HG02759 (cell line): Measurements from ENCODE around the gene CCDC141.

Source experiments
- ATAC-seq: cut with Tn5 transposase; IDR thresholded peaks from one replicate; pipeline ENCODE4 v1.9.1; 2021; ENCODE audit warnings: mild to moderate bottlenecking, moderate library complexity; ENCODE audit not compliant: unreplicated experiment

The CCDC141 gene

DNA sequence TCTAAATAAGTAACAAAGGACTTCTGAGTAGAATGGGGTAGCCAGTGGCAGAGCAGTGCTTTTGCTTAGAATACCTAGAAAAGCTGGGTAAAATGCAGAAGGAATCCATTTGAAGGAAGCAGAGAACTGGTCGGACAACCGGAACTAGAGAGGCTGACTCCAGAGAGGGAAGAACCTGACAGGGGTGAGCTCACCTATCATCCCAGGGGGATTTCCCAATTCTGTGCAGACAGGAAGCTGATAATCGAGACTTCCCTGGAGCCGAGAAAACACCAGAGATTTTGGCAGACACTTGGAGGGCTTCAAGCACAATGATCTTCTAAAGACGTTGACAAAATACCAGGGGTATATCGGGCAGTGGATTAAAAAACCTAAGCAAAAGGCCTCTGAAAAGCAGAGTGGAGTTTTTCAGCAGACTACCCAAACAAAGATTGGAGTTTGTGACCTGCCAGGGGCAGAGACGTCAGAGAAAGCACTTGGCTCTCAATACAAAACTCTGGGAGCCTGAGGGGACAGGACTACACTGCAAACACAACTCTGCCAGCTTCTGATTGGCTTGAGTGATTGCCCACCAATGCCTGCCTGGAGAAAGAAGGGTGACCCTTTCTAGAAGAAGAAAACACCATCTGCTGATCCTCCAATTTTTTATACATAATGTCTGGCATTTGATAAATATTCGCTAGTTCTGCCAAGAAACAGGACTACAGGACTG, 175.3 kb downstream of the CCDC141 start:
- no peak for ATAC-seq

DNA sequence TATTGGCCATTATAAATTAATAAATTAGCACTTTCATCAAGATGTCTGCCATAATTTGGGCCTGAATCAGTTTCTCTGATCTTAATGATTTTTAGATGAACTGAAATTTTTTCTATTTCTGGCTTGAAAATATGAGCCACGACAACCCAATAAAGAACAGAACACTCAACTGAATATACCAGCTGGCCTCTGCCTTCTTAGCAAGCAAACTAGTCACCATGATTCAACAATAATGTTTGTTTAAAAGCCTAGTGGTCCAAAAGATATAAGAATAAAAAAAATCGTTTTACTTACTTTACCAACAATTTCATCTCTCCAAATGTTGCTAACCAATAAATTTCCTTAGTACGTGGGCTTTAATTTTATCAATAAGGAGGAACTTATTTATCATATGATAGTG, 176.0 kb downstream of the CCDC141 start:
- ATAC-seq: no peak

DNA sequence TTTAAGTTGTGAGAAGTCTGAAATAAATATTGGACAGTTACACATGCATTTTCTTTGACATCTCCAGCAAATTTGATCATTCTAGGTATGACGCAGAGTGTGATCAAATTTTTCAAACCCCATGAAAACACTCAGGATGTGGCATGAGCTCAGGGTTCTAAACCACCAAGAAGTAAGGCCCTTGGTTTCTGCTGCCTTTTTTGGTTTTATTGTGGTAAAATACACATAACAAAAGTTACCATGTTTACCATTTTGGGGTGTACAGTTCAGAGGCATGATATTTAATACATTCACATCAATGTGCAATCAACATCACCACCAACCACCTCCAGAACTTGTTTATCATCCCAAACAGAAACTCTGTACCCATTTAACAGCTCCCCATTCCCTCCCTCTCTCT, 178.4 kb downstream of the CCDC141 start:
- ATAC-seq: no peak

DNA sequence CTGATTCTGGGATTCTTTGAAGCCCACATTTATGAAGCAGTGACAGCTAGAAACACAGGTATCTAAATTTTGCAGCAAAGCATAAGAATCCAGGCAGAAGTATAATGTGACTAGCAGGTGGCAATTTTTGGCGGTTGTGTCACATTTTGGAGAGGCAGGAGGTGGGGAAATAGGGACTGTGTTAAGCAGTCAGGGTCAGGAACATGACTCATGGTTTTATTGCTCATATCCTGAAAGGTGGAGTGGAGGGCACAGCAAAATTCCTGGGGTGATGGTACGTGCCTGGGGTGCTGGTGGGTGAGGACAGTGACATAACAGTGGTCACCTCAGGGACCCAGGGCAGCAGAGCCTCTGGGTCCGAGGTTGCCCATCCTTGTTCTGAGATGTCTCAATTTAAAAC, 179.2 kb downstream of the CCDC141 start:
- ATAC-seq: no peak

DNA sequence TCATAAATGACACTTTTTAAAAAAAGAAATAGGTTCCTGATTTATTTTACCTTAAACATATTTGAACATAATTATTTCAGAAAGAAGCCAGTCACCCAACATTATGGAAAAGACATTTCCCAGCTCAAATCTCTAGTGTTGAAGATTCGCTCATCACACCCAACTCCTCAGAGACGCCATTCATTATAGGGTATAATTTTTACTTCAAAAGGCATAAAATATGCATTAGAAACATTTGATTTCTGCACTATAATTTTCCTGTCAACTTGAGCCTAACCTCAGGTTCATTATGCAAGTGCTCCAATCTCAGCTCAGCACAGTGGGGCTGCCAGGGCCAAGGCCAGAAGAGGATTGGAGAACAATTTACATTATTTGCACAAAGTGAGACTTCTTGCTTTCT, 183.9 kb downstream of the CCDC141 start:
- ATAC-seq: no peak

DNA sequence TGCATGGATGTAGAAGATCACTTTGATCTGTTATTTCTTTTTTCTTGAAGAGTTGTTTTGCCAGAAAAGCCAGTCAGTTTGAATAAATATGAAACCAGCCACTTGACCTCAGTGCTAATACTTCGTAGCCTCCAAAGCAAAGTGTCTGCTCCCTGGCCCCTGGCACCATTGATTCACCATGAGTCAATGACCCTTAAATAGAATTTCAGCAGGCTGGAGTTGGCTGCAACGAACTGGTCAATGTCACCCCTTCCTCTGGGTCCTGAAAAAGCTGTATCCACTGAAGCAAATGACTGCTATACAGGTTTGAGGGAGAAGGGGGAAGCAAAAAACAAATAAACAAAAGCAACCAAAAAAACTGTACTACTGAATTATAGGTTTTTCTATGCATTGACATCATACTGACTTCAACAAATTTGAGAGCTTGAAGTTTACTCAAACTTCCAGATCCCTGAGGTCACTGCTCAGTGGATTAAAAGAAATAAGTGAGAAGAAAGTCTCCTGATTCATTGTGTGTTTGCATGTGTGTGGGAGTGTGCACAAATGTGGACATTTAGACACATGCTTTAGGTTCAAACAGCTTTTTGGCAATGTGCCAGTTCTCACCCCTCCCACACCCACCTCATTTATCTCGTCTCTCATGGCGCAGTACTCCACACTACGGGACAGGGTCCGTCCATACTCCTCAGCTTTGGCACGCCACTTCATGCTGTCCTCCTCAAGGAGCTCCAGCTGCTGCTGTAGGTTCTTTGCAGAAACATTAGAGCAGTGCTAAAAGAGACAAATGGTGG, 184.6 kb downstream of the CCDC141 start:
- no peak for ATAC-seq

DNA sequence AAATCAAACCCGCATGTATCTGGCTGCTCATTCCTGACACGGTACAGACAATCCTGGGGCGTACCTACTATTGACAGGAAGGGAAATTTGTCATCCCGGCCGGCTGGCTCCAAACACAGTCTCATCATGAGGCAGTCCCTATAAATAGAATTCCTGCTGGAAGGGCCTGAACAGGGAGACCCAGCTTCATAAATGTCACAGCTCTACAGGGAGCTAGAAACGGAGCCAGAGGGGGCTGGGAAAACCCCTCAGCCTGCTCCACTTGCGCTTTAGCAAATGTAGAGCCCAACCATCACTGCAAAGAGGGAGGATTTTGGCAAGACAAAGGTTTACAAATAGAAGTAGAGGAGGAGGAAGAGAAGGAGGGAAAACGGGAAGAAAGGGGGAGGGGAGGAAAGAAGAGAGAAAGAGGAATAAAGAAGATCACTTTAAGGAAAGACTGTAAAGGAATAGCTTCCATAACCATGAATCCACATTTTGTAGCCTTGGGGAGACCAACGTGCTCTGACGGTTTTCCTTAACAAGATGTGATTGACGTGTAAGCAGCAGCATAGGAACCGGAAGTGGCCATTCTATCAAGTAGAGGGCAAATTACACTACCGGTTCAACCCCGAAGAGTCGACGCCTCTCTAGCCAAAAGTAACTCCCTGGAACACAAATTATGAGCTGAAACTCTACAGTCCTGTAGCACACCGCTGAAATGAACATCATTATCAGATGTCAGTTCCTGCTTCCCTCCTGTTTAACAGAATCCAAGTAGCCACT, 185.9 kb downstream of the CCDC141 start:
- no peak for ATAC-seq

DNA sequence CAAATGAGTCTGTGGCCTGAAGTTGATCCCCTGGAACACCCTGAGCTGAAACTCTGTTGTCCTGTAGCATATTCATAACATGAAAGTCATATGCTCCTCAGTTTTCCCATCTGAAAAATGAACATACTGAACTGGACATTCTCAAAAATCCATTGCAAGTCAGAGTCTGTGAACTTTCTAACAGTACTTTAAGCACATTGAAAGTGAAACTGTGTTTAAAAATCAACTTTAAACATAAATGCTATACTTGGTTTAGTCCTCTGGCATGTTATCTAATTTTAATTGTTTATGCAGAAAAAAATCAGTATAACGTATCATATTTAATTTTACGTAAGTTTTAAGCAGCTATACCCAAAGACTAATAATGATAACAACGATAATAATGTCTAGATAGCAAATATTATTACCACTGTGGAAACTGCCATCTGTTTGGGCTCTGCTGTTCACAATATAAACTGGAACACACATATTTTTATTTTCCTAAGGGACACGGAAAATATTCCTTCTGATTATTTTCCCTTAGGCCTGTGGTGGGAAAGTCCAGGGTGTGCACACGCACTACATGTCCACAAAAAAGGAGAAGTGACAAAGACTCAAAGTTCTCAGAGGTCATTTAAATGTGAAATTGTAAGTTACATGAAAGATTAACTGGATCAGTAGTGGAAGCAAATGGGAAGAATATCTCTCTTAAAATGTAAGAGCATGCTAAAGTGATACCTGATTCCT, 186.6 kb downstream of the CCDC141 start:
- ATAC-seq: no peak

DNA sequence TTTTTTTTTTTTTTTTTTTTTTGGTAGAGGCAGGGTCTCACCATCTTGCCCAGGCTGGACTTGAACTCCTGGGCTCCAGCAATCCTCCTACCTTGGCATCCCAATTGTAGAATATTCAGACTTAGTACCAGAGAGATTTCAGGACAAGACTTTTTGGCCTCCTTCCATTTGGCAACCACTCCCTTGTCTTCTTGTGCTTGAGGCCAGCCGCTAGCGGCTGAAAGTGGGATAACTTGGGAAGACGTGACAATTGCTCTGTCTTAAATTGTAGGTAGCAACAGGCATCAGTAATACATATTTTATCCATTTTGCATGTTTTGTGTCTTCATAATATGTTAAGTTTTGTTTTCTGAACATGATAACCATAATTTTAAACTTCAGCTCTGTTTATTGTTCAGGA, 189.4 kb downstream of the CCDC141 start:
- no peak for ATAC-seq

DNA sequence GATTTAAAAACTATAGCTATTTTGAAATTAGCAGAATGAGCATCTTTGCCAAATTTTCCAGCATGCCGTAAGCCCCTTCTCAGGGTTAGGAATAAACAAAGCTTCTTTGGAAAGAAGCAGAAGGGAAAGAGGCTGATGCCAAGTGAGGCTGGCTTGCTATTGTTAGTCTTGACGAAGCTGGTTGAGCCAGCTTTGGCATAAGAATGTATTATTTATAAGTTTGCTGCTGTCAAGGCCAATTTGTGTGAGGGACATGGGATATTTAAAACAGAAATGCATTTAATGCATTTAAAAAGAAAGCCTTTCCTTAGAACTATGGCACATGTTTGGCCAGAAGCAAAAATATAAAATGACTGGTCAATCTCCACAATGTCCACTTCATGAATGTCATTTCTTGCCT, 190.2 kb downstream of the CCDC141 start:
- no peak for ATAC-seq

DNA sequence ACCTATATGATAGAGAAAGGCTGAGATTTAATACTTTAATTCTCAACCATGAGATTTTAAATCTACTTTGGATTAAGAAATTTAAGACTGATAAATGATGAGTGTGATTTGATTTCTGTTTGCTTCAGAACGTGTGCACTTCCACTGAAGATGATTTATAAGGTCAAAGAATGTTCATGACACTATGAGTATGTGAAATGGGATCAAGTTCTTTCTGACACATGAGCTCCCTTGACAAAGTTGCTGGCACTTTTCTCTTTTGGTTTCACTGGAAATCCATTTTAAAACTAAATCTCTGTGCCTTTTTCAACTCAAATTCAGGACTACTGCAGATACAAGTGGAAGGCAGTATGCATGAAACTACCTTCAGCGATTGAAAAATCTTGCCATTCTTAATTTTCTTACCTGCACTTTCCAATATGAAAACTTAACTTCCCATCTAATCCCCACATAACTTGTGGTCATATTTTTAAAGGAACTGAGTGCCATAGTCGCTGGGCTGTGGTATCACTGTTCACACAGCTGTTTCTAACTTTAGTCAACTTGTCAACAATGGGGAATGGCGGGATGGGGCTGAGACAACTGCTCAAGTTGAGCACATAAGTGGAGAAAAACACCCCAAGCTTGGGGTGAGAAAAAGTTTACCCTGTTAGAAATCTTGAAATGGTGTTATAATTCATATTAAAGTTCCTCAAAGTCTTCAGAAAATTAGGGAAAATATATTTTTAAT, 190.9 kb downstream of the CCDC141 start:
- no peak for ATAC-seq

DNA sequence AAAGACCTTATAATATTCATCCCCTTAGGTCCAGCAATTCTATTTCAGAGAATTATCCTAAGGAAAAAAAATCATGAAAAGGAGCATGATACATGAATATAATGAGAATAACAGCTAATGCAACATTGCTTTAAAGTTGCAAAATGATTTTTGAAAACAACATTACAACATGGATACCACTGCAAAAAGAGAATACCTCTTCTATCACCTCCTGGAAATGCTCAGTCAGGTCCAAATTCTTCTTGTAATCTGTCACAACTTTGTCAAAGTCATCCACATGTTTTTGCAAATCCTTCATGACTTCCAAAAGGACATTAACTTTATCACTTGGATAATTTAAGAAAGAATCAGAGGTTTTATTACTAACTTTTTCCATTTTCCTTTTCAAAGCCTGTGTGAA, 194.8 kb downstream of the CCDC141 start:
- ATAC-seq: no peak

DNA sequence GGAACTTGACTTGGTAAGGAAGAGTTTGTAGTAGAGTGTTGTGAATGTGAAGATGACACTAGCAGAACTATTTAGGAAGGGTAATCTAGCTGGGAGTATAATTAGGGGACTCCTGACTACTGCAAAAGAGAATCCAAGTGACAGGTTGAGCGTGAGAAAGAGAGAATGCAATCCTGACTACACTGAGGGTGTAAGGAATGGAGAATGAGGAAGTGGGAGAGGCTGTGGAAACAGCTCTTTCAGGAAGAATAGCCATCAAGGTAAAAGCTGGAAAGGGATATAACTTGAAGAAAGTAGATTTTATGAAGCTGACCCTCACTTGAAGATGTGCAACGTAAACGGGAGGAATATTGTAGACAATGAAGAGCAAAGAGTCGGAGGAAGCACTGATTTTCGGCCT, 201.6 kb downstream of the CCDC141 start:
- no peak for ATAC-seq

DNA sequence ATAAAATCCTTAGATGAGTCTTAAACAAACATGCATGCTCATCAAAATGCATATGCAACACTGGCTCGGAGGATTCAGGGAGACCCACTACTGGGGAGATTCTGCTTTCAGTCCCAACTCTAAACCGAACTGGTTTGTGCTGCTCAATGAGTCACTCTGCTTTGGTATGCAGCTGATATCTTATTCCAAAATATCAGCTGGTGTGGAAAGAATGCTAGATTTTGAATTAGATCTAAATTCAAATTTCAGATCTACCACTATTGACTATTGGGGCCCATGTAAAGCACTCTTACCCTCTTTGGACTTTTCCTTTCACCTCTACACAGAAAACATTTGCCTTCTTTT, 203.5 kb downstream of the CCDC141 start:
- ATAC-seq: no peak

DNA sequence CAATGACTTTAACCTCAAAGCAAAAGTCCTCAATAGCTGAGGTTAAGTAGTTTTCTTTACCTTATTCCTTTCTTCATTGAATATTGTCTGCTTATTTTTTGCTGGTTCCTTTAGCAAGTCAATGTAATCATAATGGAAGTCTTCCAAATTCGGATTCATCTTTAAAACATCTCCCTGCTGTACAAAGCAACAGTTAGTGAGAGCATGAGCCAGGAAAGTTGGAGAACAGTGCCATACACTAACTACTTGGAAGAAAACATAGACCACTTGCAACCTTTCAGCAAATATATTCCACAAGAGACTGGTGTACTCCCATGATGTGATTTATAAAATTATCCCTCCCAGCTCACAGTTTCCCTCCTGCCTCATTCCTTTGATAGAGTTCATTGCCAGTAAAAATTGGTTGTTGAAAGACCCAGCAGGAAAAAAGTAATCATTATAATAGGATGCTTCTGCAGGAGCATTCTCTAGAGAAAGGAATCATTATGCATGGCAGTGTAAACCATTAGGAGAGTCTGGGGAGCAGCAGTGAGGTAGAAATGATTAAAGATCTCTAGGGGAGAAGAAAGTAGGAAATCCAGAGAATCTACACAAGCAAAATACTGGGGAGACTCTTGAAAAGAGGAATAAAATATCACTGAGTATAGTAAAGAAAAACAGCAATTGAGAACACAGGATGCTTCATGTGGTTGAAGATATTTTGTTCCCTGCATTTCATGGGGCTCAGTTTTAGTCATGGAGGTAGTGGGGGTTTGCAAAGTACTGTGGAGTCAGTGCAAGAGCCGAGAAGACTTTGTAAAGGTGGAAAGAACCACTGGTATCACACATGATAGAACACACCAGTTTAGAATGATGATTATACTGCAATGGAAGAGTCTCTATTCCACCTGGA, 204.1 kb downstream of the CCDC141 start:
- no peak for ATAC-seq

DNA sequence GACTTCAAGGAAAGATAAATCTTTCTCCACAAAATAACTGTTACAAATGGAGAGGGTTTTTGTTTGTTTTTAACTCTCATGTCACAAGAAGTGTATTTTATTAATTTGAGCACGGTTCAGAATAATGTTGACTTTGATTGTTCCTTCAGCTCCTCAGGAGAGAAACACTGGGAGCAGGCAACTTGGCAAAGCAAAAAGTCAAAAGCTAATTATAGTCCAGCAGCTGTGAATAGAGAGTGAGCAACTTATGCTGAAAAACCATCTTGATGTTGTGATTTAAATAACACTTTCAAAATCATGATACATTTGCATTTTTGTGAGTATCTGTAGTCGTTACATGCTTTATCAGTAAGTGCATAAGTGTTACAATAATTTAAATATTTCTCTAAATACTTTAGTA, 205.2 kb downstream of the CCDC141 start:
- no peak for ATAC-seq

DNA sequence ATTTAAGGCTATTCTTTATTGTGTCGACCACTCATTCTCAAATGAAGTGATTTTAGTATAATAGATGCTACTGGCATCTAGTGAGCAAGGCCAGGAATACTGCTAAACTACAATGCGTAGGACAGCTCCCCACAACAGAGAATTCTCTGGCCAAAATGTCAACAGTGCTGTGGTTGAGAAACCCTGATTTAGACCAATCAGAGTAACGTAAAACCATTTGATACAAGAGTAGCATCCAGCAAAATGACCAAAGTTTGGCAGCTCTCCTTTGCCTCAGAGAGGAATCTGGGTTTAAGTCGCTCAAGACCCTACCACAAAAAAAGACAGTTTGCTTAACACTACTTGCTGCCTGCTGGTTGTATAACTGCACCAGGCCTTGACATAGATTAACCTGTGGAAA, 205.7 kb downstream of the CCDC141 start:
- no peak for ATAC-seq

DNA sequence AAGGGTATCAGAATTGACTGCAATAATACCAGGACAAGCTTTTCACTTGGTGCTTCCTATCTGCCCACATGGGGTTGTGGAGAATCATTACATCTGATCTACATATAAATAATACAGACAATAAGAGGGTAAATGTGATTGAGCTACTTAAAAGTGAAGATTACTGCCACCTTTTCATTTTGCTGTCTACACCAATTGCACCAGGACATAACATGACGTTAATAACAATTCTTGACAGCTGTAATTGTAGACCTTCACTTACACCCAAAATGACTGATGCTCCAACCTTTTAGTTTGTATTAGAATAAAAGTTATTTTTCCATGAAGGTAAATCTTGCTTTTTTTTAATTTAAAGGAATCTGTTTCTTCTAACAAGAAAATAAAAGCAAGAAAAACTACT, 206.2 kb downstream of the CCDC141 start:
- ATAC-seq: no peak

DNA sequence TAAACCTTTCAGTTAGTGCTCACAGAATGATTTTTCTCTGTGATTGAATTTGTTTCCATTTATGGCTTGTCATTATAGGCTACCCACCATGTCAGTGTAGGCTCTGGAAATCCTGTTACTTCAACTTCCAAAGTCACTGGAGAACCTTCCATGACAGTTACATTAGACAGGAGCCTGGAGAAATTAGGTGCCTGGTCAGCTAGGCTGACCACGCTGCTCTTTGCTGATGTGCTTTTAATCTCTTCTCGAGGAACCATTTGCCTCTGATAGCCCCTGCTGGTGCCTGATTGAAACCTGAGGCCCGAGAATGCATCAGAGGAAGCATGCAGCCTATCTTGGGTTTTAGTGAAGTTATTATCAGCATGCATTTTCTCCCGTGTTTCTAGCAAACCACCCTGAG, 213.1 kb downstream of the CCDC141 start:
- no peak for ATAC-seq

DNA sequence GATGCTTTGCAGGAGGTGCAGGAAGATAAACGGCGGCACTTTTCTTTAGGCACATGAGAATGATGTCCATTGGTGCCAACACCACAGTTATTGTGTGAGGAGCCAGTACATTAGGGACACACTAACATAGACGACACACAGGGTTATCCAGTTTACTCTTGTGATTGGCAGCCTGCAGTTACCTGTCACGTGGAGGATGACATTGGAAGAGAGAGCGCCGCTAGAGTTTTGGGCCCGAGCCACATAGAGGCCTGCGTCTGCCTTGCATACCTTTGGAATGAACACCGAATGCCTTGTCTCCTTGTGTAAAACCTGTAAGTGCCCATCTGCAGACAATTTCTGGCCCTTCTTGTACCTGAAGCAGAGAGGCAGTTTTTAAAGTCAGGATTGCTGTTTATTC, 215.9 kb downstream of the CCDC141 start:
- ATAC-seq: no peak
